ENCODE measurements around the gene IDH3G. TPM values are rescaled to one million over a fixed set of nuclear protein-coding genes. Genes with fewer than 3 reads are reported as not detected.

IDH3G gene
- total and polyA plus RNA-seq, 2 donors (not counting 1 experiment from before 2014, with no cell fraction given) = 44.6 to 55.7 TPM

- no peaks in the 10 kb centered on the region for H3K27me3 ChIP-seq (ENCODE audit: control insufficient read depth, insufficient read depth, low read length)
- no peak overlapping the region for H3K9ac ChIP-seq (ENCODE audit: insufficient read depth, low read length)
- no peaks in the 10 kb centered on the region for H3K36me3 ChIP-seq (ENCODE audit: control insufficient read depth, insufficient read depth, low read length)
- H3K79me2 ChIP-seq (ENCODE audit: control insufficient read depth, insufficient read depth, low read length) = no peaks in the 10 kb centered on the region
- H4K20me1 ChIP-seq (ENCODE audit: control insufficient read depth, extremely low read depth, insufficient read depth, low read length) = no peaks in the 10 kb centered on the region
- TF ChIP-seq, protein P1, sequence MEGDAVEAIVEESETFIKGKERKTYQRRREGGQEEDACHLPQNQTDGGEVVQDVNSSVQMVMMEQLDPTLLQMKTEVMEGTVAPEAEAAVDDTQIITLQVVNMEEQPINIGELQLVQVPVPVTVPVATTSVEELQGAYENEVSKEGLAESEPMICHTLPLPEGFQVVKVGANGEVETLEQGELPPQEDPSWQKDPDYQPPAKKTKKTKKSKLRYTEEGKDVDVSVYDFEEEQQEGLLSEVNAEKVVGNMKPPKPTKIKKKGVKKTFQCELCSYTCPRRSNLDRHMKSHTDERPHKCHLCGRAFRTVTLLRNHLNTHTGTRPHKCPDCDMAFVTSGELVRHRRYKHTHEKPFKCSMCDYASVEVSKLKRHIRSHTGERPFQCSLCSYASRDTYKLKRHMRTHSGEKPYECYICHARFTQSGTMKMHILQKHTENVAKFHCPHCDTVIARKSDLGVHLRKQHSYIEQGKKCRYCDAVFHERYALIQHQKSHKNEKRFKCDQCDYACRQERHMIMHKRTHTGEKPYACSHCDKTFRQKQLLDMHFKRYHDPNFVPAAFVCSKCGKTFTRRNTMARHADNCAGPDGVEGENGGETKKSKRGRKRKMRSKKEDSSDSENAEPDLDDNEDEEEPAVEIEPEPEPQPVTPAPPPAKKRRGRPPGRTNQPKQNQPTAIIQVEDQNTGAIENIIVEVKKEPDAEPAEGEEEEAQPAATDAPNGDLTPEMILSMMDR (conservative IDR thresholded peaks at IDR 0.05 in 1 of 2, IDR thresholded peaks at IDR 0.05 in 1 of 2; ENCODE audit: low read depth in 1 of 2, low read length in 2 of 2) = no peak
- TF ChIP-seq EZH2 (IDR thresholded peaks at IDR 0.05; ENCODE audit: low read length, missing control alignments) = no peak
- H3K4me3 ChIP-seq (replicated peaks in 1 of 4; ENCODE audit: control extremely low read depth in 1 of 4, insufficient read depth in 1 of 4, low read depth in 3 of 4, low read length in 4 of 4) = no peak overlapping the region
- H3K4me2 ChIP-seq (ENCODE audit: extremely low read depth, insufficient read depth, low read length) = no peak overlapping the region
- no peak overlapping the region for H2AFZ ChIP-seq (ENCODE audit: low read length)
- DNase-seq (ENCODE audit: low read depth in 2 of 2) = no peak
- no peak overlapping the region for H3K27ac ChIP-seq (ENCODE audit: insufficient read depth, low read length)
- H3K4me1 ChIP-seq (ENCODE audit: control insufficient read depth, extremely low read depth, insufficient read depth, low read length) = no peaks in the 10 kb centered on the region
- H3K9me3 ChIP-seq (ENCODE audit: control insufficient read depth, insufficient read depth, low read depth, low read length) = no peaks in the 10 kb centered on the region
These were observed 11.3 kb upstream of the IDH3G start for GRCh38 chrX:153805436-153805835.

GRCh38 chrX:153804621-153805020 lies 10.4 kb upstream of the IDH3G start:
- H3K36me3 ChIP-seq (ENCODE audit: control insufficient read depth, insufficient read depth, low read length) = no peaks in the 10 kb centered on the region
- DNase-seq (ENCODE audit: low read depth in 2 of 2) = no peak

DNA sequence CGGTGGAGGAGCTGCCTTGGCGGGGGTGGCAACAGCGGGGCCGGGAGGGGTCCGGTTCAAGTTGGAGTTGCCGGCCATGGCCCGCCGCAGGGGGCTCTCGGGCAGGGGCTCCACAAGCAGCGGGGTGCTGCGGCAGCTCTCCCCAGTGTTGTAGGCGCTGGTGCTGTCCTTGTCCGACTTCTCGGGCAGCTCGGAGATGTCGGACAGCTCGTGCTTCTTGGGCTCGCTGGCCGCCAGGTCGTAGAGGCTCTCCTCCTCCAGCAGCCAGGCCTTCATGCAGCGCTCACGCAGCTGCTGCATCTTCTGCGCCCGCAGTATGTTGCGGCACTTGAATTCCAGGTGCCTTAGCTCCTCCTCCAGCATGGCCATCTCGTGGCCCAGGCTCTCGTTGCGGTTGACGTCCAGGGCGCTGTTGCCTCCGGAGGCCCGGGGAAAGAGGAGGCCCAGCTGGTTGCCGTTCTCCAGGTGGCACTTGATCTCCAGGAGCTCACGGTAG lies 10.0 kb upstream of the IDH3G start:
- Histone ChIP-seq H3K27me3 (ENCODE audit: control insufficient read depth, insufficient read depth, low read length) (no peaks in the 10 kb centered on the region), H3K4me2 (ENCODE audit: extremely low read depth, insufficient read depth, low read length) (no peak overlapping the region), H3K4me3 (replicated peaks in 1 of 4; ENCODE audit: control extremely low read depth in 1 of 4, insufficient read depth in 1 of 4, low read depth in 3 of 4, low read length in 4 of 4) (no peak overlapping the region), H4K20me1 (ENCODE audit: control insufficient read depth, extremely low read depth, insufficient read depth, low read length) (no peaks in the 10 kb centered on the region), H3K79me2 (ENCODE audit: control insufficient read depth, insufficient read depth, low read length) (no peaks in the 10 kb centered on the region), H3K36me3 (ENCODE audit: control insufficient read depth, insufficient read depth, low read length) (peaks cover 2% of the 10 kb centered on the region), H3K27ac (ENCODE audit: insufficient read depth, low read length) (no peak overlapping the region), H3K4me1 (ENCODE audit: control insufficient read depth, extremely low read depth, insufficient read depth, low read length) (no peaks in the 10 kb centered on the region), H2AFZ (ENCODE audit: low read length) (no peak overlapping the region), H3K9me3 (ENCODE audit: control insufficient read depth, insufficient read depth, low read depth, low read length) (no peaks in the 10 kb centered on the region), H3K9ac (ENCODE audit: insufficient read depth, low read length) (no peak overlapping the region)
- no peak for TF ChIP-seq EZH2 (IDR thresholded peaks at IDR 0.05; ENCODE audit: low read length, missing control alignments)
- TF ChIP-seq, protein P1 (conservative IDR thresholded peaks at IDR 0.05 in 1 of 2, IDR thresholded peaks at IDR 0.05 in 1 of 2; ENCODE audit: low read depth in 1 of 2, low read length in 2 of 2) = no peak
- no peak for DNase-seq (ENCODE audit: low read depth in 2 of 2)

More at GRCh38 chrX:153804621-153805020, 10.4 kb upstream of the IDH3G start:
- no peak overlapping the region for H3K4me3 ChIP-seq (replicated peaks in 1 of 4; ENCODE audit: control extremely low read depth in 1 of 4, insufficient read depth in 1 of 4, low read depth in 3 of 4, low read length in 4 of 4)
- no peaks in the 10 kb centered on the region for H3K9me3 ChIP-seq (ENCODE audit: control insufficient read depth, insufficient read depth, low read depth, low read length)
- H3K4me2 ChIP-seq (ENCODE audit: extremely low read depth, insufficient read depth, low read length) = no peak overlapping the region
- H3K4me1 ChIP-seq (ENCODE audit: control insufficient read depth, extremely low read depth, insufficient read depth, low read length) = no peaks in the 10 kb centered on the region
- no peaks in the 10 kb centered on the region for H4K20me1 ChIP-seq (ENCODE audit: control insufficient read depth, extremely low read depth, insufficient read depth, low read length)
- H3K79me2 ChIP-seq (ENCODE audit: control insufficient read depth, insufficient read depth, low read length) = no peaks in the 10 kb centered on the region
- TF ChIP-seq EZH2 (IDR thresholded peaks at IDR 0.05; ENCODE audit: low read length, missing control alignments) = no peak
- TF ChIP-seq, protein P1 (conservative IDR thresholded peaks at IDR 0.05 in 1 of 2, IDR thresholded peaks at IDR 0.05 in 1 of 2; ENCODE audit: low read depth in 1 of 2, low read length in 2 of 2) = no peak
- H3K27ac ChIP-seq (ENCODE audit: insufficient read depth, low read length) = no peak overlapping the region
- no peaks in the 10 kb centered on the region for H3K27me3 ChIP-seq (ENCODE audit: control insufficient read depth, insufficient read depth, low read length)
- H2AFZ ChIP-seq (ENCODE audit: low read length) = no peak overlapping the region
- no peak overlapping the region for H3K9ac ChIP-seq (ENCODE audit: insufficient read depth, low read length)

All from fibroblast of lung (primary cell).